GM12878 (cell line): ENCODE measurements around the gene THAP10. TPM values are rescaled to one million over a fixed set of nuclear protein-coding genes. Genes with fewer than 3 reads are reported as not detected.

Experiments used
- ATAC-seq: fragments of 200-7000 bp; cut with Tn5 transposase; 3 replicates; pipeline ENCODE4 v1.9.1; 2020; ENCODE audit warnings: mild to moderate bottlenecking, moderate library complexity
- BruUV-seq: library from RNA; stranded (reverse); fragments of 400-500 nt; replicated peaks from 2 replicates; lab custom pipeline; 2021; lab: Mats Ljungman, UMichigan
- CTCF ChIA-PET: fragments of 300-600 bp; sonication (Branson Sonifier 250); formaldehyde crosslinking; extraction: SDS; loops from one replicate; lab custom pipeline; 2021; ENCODE audit warnings: inconsistent platforms; lab: Yijun Ruan, JAX
- POLR2A ChIA-PET: fragments of 350-600 bp; formaldehyde crosslinking; extraction: SDS; loops from one replicate; lab custom pipeline; 2021; ENCODE audit warnings: inconsistent platforms; lab: Charles Lee
- RAD21 ChIA-PET: fragments of 300-600 bp; sonication (Branson Sonifier 250); formaldehyde crosslinking; loops from one replicate; lab custom pipeline; 2023; ENCODE audit warnings: antibody characterized with exemption; ENCODE audit not compliant: unreplicated experiment; lab: Charles Lee
- SMC1A ChIA-PET: fragments of 300-600 bp; sonication (Branson Sonifier 250); formaldehyde crosslinking; loops from one replicate; lab custom pipeline; 2023; ENCODE audit not compliant: unreplicated experiment, uncharacterized antibody; lab: Charles Lee
- DNase-seq: peaks from one replicate; pipeline ENCODE4 v3.0.0-alpha.2; 2011; ENCODE audit warnings: low read depth, low spot score
- FAIRE-seq: peaks from 3 replicates; lab custom pipeline; 2011; peaks lifted over from hg19 to GRCh38; lab: Jason Lieb, UNC
- H2AFZ ChIP-seq: 2 replicates; pipeline ENCODE4 v1.6.0; 2011; ENCODE audit warnings: low read depth, low read length, control low read depth; ENCODE audit not compliant: control insufficient read depth
- H3K27ac ChIP-seq: 2 replicates; pipeline ENCODE4 v1.5.1; 2011; ENCODE audit warnings: control low read depth; ENCODE audit not compliant: control insufficient read depth, insufficient read depth
- H3K27me3 ChIP-seq, 2 experiments: replicated peaks in 1 of 2; 2 replicates each; pipeline versions ENCODE4 v1.6.0 to v1.6.1; 2011; ENCODE audit warnings: low read length in 1 of 2; ENCODE audit not compliant: control insufficient read depth in 2 of 2, insufficient read depth in 2 of 2
- H3K36me3 ChIP-seq, 2 experiments: 2 replicates each; pipeline ENCODE4 v1.5.1; 2011; ENCODE audit warnings: low read length in 1 of 2; ENCODE audit not compliant: control insufficient read depth in 2 of 2, insufficient read depth in 2 of 2
- H3K4me1 ChIP-seq: 2 replicates; pipeline ENCODE4 v1.6.1; 2011; ENCODE audit warnings: mild to moderate bottlenecking, low read length, moderate library complexity, mixed read lengths; ENCODE audit not compliant: control insufficient read depth, insufficient read depth
- H3K4me2 ChIP-seq: 2 replicates; pipeline ENCODE4 v1.6.0; 2011; ENCODE audit warnings: control low read depth; ENCODE audit not compliant: control insufficient read depth, insufficient read depth
- H3K4me3 ChIP-seq: fragments of 200-600 bp; sonication (generic); 2 replicates; pipeline ENCODE4 v1.5.1; 2016
- H3K79me2 ChIP-seq: 2 replicates; pipeline ENCODE4 v1.6.0; 2011; ENCODE audit warnings: low read length; ENCODE audit not compliant: control insufficient read depth, insufficient read depth
- H3K9ac ChIP-seq: 2 replicates; pipeline ENCODE4 v1.8.0; 2011; ENCODE audit warnings: low read length, control low read depth, mixed read lengths; ENCODE audit not compliant: control insufficient read depth, insufficient read depth
- H3K9me3 ChIP-seq: replicated peaks from 3 replicates; pipeline ENCODE4 v1.5.1; 2011; ENCODE audit warnings: mild to moderate bottlenecking, low read length; ENCODE audit not compliant: control insufficient read depth, insufficient read depth
- H4K20me1 ChIP-seq: 2 replicates; pipeline ENCODE4 v1.6.0; 2011; ENCODE audit not compliant: control insufficient read depth, insufficient read depth
- BCL11A ChIP-seq: IDR thresholded peaks from 2 replicates; pipeline ENCODE4 v1.6.1; 2011; ENCODE audit warnings: low read depth, low read length
- FOXK2 ChIP-seq: fragments of 450-650 bp; IDR thresholded peaks from 2 replicates; pipeline ENCODE4 v1.6.1; 2017; ENCODE audit warnings: mild to moderate bottlenecking, moderate library complexity
- HSF1 ChIP-seq: fragments of 150-350 bp; IDR thresholded peaks from 2 replicates; pipeline ENCODE4 v1.6.1; 2014; ENCODE audit warnings: mild to moderate bottlenecking, low read depth, low read length
- MYB ChIP-seq: fragments of 150-350 bp; IDR thresholded peaks from 2 replicates; pipeline ENCODE4 v1.6.1; 2014; ENCODE audit warnings: mild to moderate bottlenecking, low read depth, low read length, borderline replicate concordance
- MYC ChIP-seq: IDR thresholded peaks from 2 replicates; pipeline ENCODE4 v1.6.1; 2011; ENCODE audit warnings: mild to moderate bottlenecking, low read length, moderate library complexity, inconsistent platforms; ENCODE audit not compliant: insufficient read depth, insufficient replicate concordance, insufficient read length, severe bottlenecking
- PAX8 ChIP-seq: fragments of 450-650 bp; IDR thresholded peaks from 2 replicates; pipeline ENCODE4 v1.6.1; 2017; ENCODE audit warnings: mild to moderate bottlenecking, moderate library complexity
- PRDM15 ChIP-seq: fragments of 450-650 bp; formaldehyde crosslinking; IDR thresholded peaks from 2 replicates; pipeline ENCODE4 v1.4.0; 2020; ENCODE audit warnings: mild to moderate bottlenecking, moderate library complexity
- RCOR1 ChIP-seq: conservative IDR thresholded peaks from 2 replicates; pipeline ENCODE4 v1.6.1; 2012; ENCODE audit warnings: low read depth, low read length, improper control_type of control experiment
- SMAD5 ChIP-seq: IDR thresholded peaks from 2 replicates; pipeline ENCODE4 v1.6.1; 2016; ENCODE audit warnings: antibody characterized with exemption, low read depth
- ZBED1 ChIP-seq: IDR thresholded peaks from 2 replicates; pipeline ENCODE4 v1.6.1; 2016; ENCODE audit warnings: borderline replicate concordance
- WGBS: methylation state at CpG from one replicate; pipeline ENCODE4 v1.1.6; 2016; ENCODE audit warnings: low lambda C conversion rate; ENCODE audit not compliant: insufficient replicate concordance, insufficient coverage; ENCODE audit errors: missing lambda C conversion rate; 5-methylcytosine and 5-hydroxymethylcytosine counted together
- in situ Hi-C: fragments of 300-500 bp; cut with MboI; formaldehyde crosslinking; loops from 9 replicates; pipeline ENCODE4 v1.14.3; 2018; ENCODE audit warnings: mixed read lengths
- intact Hi-C: fragments of 100-400 bp; cut with micrococcal nuclease; formaldehyde crosslinking; loops from one replicate; pipeline ENCODE4 v1.14.2; 2022; ENCODE audit not compliant: unreplicated experiment
- polyA plus RNA-seq, 11 experiments: library from polyadenylated mRNA; depleted of rRNA in 4 of 11; unstranded in 6 of 11; stranded (reverse) in 5 of 11; fragments of >200 nt; fragmentation: Nextera tagmentation in 4 of 11; fragmentation: Illumina TruSeq in 1 of 11; extraction: Ambion mirVana in 4 of 11; extraction: Trizol in 1 of 11; gene quantifications; 1 replicate in 1 of 11; 2 replicates in 10 of 11; pipeline versions ENCODE4 v1.2.1 to v1.2.3, GENCODE V29; 2011 to 2016; ENCODE audit warnings: inconsistent platforms in 2 of 11, missing spikeins in 2 of 11, low read depth in 1 of 11
- total RNA-seq, 4 experiments: library from RNA; depleted of rRNA in 3 of 4; stranded (reverse); fragments of >200 nt in 3 of 4; fragmentation: Illumina TruSeq in 1 of 4; extraction: Trizol in 1 of 4; gene quantifications; 2 replicates each; pipeline versions ENCODE4 v1.2.1 to v1.2.3, GENCODE V29; 2013 to 2021
- TF ChIP-seq, protein P1 (sequence below): IDR thresholded peaks from 2 replicates; pipeline ENCODE4 v1.6.1; 2012; ENCODE audit warnings: low read depth, low read length, improper control_type of control experiment

Gene THAP10
- total and polyA plus RNA-seq, 10 of the 15 experiments (the other 5 are each of a cell fraction or from before 2014, with no cell fraction given): 0.35 to 5.2 (median 1.4) TPM

- ChIA-PET CTCF (interaction anchor here (1.0 kb wide), 1 partner anchor 37 kb away, joined by 3 read pairs; no protein-coding TSS in a partner anchor), SMC1A (no interaction called here), POLR2A (no interaction called here), RAD21 (no interaction called here)
- intact Hi-C loops: no loop called here
- H3K36me3 ChIP-seq: no peaks in the 10 kb centered on the region
- H2AFZ ChIP-seq: no peak overlapping the region
- no peaks in the 10 kb centered on the region for H4K20me1 ChIP-seq
- no peaks in the 10 kb centered on the region for H3K79me2 ChIP-seq
- no peak for FAIRE-seq
- no peak overlapping the region for H3K4me3 ChIP-seq
- in situ Hi-C loops: no loop called here
- DNase-seq: no peak
- TF ChIP-seq FOXK2 (no peak), BCL11A (no peak), MYC (no peak), RCOR1 (no peak), PAX8 (no peak), MYB (no peak)
- H3K4me2 ChIP-seq: no peak overlapping the region
- H3K9ac ChIP-seq: no peak overlapping the region
- H3K9me3 ChIP-seq: no peaks in the 10 kb centered on the region
- peaks cover 8% of the 10 kb centered on the region for H3K4me1 ChIP-seq
- no peak overlapping the region for H3K27ac ChIP-seq
- 46% methylated on average over 2 of the region's 2 CpGs for WGBS
- no peak for ATAC-seq
- H3K27me3 ChIP-seq: no peaks in the 10 kb centered on the region
- no TSS peak for BruUV-seq
Observed at GRCh38 chr15:70880781-70881180, 11.5 kb downstream of the THAP10 start.

DNA sequence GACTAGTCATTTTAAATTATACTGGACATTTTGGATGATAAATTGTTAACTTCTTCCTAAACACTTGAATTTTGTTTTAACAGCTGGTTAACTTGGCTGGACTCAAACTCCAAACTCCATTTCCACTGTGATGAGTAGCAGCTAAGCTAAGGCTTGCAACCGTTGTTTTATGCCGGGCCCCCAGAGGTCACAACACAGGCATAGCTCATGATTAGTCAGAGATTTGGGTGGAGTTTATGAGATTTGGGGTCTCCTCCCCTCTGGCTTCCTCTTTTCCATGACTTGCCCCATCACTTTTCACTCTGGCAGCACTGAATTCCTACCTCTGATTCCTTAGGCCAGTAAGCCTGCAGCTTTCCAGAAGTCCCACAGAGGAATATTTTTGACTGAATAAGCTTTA, 12.8 kb downstream of the THAP10 start:
- 96% methylated on average over 2 of the region's 2 CpGs for WGBS
- no peak for ATAC-seq
- CTCF ChIA-PET: no interaction called here
- in situ Hi-C loops: no loop called here
- Histone ChIP-seq H3K9me3 (no peaks in the 10 kb centered on the region), H3K4me2 (no peak overlapping the region), H3K4me3 (no peak overlapping the region), H3K36me3 (no peaks in the 10 kb centered on the region), H3K79me2 (no peaks in the 10 kb centered on the region), H2AFZ (no peak overlapping the region), H3K27ac (no peak overlapping the region), H4K20me1 (no peaks in the 10 kb centered on the region), H3K4me1 (peaks cover 11% of the 10 kb centered on the region), H3K27me3 (no peaks in the 10 kb centered on the region), H3K9ac (no peak overlapping the region)
- FAIRE-seq: no peak
- POLR2A ChIA-PET: no interaction called here
- DNase-seq: no peak
- no TSS peak for BruUV-seq
- SMC1A ChIA-PET: no interaction called here
- RAD21 ChIA-PET: no interaction called here
- intact Hi-C loops: no loop called here
- TF ChIP-seq ZBED1 (no peak), SMAD5 (no peak), HSF1 (no peak), PRDM15 (CRISPR knock-in tag) (no peak)
- TF ChIP-seq, protein P1, sequence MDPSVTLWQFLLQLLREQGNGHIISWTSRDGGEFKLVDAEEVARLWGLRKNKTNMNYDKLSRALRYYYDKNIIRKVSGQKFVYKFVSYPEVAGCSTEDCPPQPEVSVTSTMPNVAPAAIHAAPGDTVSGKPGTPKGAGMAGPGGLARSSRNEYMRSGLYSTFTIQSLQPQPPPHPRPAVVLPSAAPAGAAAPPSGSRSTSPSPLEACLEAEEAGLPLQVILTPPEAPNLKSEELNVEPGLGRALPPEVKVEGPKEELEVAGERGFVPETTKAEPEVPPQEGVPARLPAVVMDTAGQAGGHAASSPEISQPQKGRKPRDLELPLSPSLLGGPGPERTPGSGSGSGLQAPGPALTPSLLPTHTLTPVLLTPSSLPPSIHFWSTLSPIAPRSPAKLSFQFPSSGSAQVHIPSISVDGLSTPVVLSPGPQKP: no peak
